ENCODE measurements around the gene KLK4. TPM values are rescaled to one million over a fixed set of nuclear protein-coding genes. Genes with fewer than 3 reads are reported as not detected.

The KLK4 gene
- total RNA-seq, 4 donors from 2014 or later: not detected

- no peak for TF ChIP-seq CTCF (IDR thresholded peaks at IDR 0.05)
- DNase-seq (ENCODE audit: low spot score): no peak
- no peak for ATAC-seq (ENCODE audit: low FRiP score)
These were observed 1.8 kb upstream of the KLK4 start for GRCh38 chr19:50912727-50913716.

- ATAC-seq (ENCODE audit: low FRiP score) (no peak), DNase-seq (ENCODE audit: low spot score) (no peak)
- TF ChIP-seq CTCF (IDR thresholded peaks at IDR 0.05): no peak
These were observed 956 bp upstream of the KLK4 start for GRCh38 chr19:50912102-50912599.

GRCh38 chr19:50910722-50911121 is 473 bp downstream of the KLK4 start:
- DNase-seq (ENCODE audit: low spot score): no peak
- no peak for TF ChIP-seq CTCF (IDR thresholded peaks at IDR 0.05)
- no peak for ATAC-seq (ENCODE audit: low FRiP score)

GRCh38 chr19:50909240-50910070 is 1.7 kb downstream of the KLK4 start:
- TF ChIP-seq CTCF (IDR thresholded peaks at IDR 0.05): no peak
- DNase-seq (ENCODE audit: low spot score) (no peak), ATAC-seq (ENCODE audit: low FRiP score) (peak; percentile 60)

GRCh38 chr19:50908336-50908735 is 2.9 kb downstream of the KLK4 start:
- ATAC-seq (ENCODE audit: low FRiP score) (no peak), DNase-seq (ENCODE audit: low spot score) (no peak)
- no peak for TF ChIP-seq CTCF (IDR thresholded peaks at IDR 0.05)

- DNase-seq (ENCODE audit: low spot score) (no peak), ATAC-seq (ENCODE audit: low FRiP score) (no peak)
- TF ChIP-seq CTCF (IDR thresholded peaks at IDR 0.05): no peak
These were observed 5.0 kb downstream of the KLK4 start for GRCh38 chr19:50906217-50906616.
